ENCODE measurements around the gene ALPP. TPM values are rescaled to one million over a fixed set of nuclear protein-coding genes. Genes with fewer than 3 reads are reported as not detected.
"Not testable (repeated sequence)": the region's sequence is repeated elsewhere in the genome, so short reads cannot be mapped to it uniquely, and the experiment has no call there.

ALPP gene
- total RNA-seq (not detected), polyA plus RNA-seq (not detected)
- long read RNA-seq, donor 1 = 0 reads
- long read RNA-seq, donor 2 = 0 reads

GRCh38 chr2:232378735-232379151 is at the start of gene ALPP:
Gene ALPP, plus strand, starts transcription at chr2:232378751. Its CDS starts 52 bp downstream, at chr2:232378803.
- not testable (repeated sequence) for DNase-seq, H3K27ac ChIP-seq

GRCh38 chr2:232329716-232330067 is 48.9 kb upstream of the ALPP start:
- intact Hi-C loops (cut with DNase I) = loop anchor here (2.0 to 10.0 kb wide), 5 partner anchors 105 to 427 kb away; partner anchors contain the start of gene NPPC (in 1 of the 2)
- 91 to 94% (median 91%) methylated on average over 14 to 15 of the region's 15 CpGs for WGBS, 3 donors
- DNase-seq (peak in 1 of 2 donors; percentile 37), ATAC-seq (no peak)
- Histone ChIP-seq H3K4me1 (no peaks in the 10 kb centered on the region), H3K9me3 (no peaks in the 10 kb centered on the region), H3K27ac (no peak overlapping the region), H3K27me3 (ENCODE audit: insufficient read depth in 3 of 3, low read length in 2 of 3) (no peaks in the 10 kb centered on the region), H3K4me3 (no peak overlapping the region), H3K36me3 (ENCODE audit: insufficient read depth in 1 of 2, low read depth in 1 of 2) (no peaks in the 10 kb centered on the region)
- no peak for TF ChIP-seq CTCF (IDR thresholded peaks at IDR 0.05)

More at GRCh38 chr2:232378735-232379151, at the start of gene ALPP:
- H3K4me3 ChIP-seq; H3K9me3 ChIP-seq; H3K4me1 ChIP-seq; H3K36me3 ChIP-seq (ENCODE audit: insufficient read depth in 1 of 2, low read depth in 1 of 2); intact Hi-C loops (cut with DNase I); ATAC-seq: not testable (repeated sequence)
- peaks cover 0 to 24% (median 11%) of the 10 kb centered on the region in 3 donors for H3K27me3 ChIP-seq (ENCODE audit: insufficient read depth in 3 of 3, low read length in 2 of 3)
- 77 to 95% (median 80%) methylated on average over 8 to 12 of the region's 12 CpGs for WGBS, 3 donors

GRCh38 chr2:232330068-232330999 is 48.2 kb upstream of the ALPP start:
- WGBS, 3 donors = 77 to 88% (median 83%) methylated on average over 10 to 15 of the region's 17 CpGs
- DNase-seq = peak in 1 of 2 donors; percentile 45

GRCh38 chr2:232331061-232331460 is 47.5 kb upstream of the ALPP start:
- intact Hi-C loops (cut with DNase I) = loop anchor here in 1 of 2 donors (2.0 to 10.0 kb wide), 2 partner anchors 104 to 404 kb away; partner anchors contain the start of gene NPPC
- not testable (repeated sequence) for H3K36me3 ChIP-seq (ENCODE audit: insufficient read depth in 1 of 2, low read depth in 1 of 2); H3K4me3 ChIP-seq; H3K9me3 ChIP-seq; H3K27ac ChIP-seq; H3K4me1 ChIP-seq; H3K27me3 ChIP-seq (ENCODE audit: insufficient read depth in 3 of 3, low read length in 2 of 3)
- DNase-seq (peak; percentile 48 to 73), ATAC-seq (peak; percentile 43 to 67 (median 52))
- WGBS, 3 donors = 39 to 68% (median 59%) methylated on average over 11 of the region's 11 CpGs

More at GRCh38 chr2:232330068-232330999, 48.2 kb upstream of the ALPP start:
- Histone ChIP-seq H3K36me3 (ENCODE audit: insufficient read depth in 1 of 2, low read depth in 1 of 2) (no peaks in the 10 kb centered on the region), H3K27ac (no peak overlapping the region), H3K4me1 (no peaks in the 10 kb centered on the region), H3K9me3 (no peaks in the 10 kb centered on the region), H3K27me3 (ENCODE audit: insufficient read depth in 3 of 3, low read length in 2 of 3) (no peaks in the 10 kb centered on the region), H3K4me3 (no peak overlapping the region)
- no peak for ATAC-seq
- intact Hi-C loops (cut with DNase I) = loop anchor here in 1 of 2 donors (2.0 to 10.0 kb wide), 2 partner anchors 104 to 404 kb away; partner anchors contain the start of gene NPPC
- TF ChIP-seq CTCF (IDR thresholded peaks at IDR 0.05) = no peak

- intact Hi-C loops (cut with DNase I) = loop anchor here in 1 of 2 donors (2.0 to 10.0 kb wide), 2 partner anchors 103 to 405 kb away; partner anchors contain the start of gene NPPC
- DNase-seq = peak in 1 of 2 donors; percentile 49
- not testable (repeated sequence) for H3K4me1 ChIP-seq; H3K4me3 ChIP-seq; H3K27me3 ChIP-seq (ENCODE audit: insufficient read depth in 3 of 3, low read length in 2 of 3); H3K36me3 ChIP-seq (ENCODE audit: insufficient read depth in 1 of 2, low read depth in 1 of 2); H3K9me3 ChIP-seq; H3K27ac ChIP-seq
- peak; percentile 16 to 66 (median 48) for ATAC-seq
- 26 to 32% (median 29%) methylated on average over 8 to 11 of the region's 11 CpGs for WGBS, 3 donors
Observed at GRCh38 chr2:232331641-232332040, 46.9 kb upstream of the ALPP start.

GRCh38 chr2:232332244-232332939 is 46.2 kb upstream of the ALPP start:
- not testable (repeated sequence) for H3K4me3 ChIP-seq; H3K27me3 ChIP-seq (ENCODE audit: insufficient read depth in 3 of 3, low read length in 2 of 3); H3K36me3 ChIP-seq (ENCODE audit: insufficient read depth in 1 of 2, low read depth in 1 of 2); H3K9me3 ChIP-seq; H3K27ac ChIP-seq; H3K4me1 ChIP-seq
- intact Hi-C loops (cut with DNase I) = loop anchor here in 1 of 2 donors (10.0 kb wide), 1 partner anchor 102 kb away; no protein-coding TSS in a partner anchor
- 45 to 63% (median 48%) methylated on average over 19 to 23 of the region's 26 CpGs for WGBS, 3 donors
- DNase-seq (peak in 1 of 2 donors; percentile 60), ATAC-seq (peak; percentile 56 to 81 (median 70))

Measured in psoas muscle (tissue), 8 donors.